GM12891 (cell line): ENCODE measurements around the gene NPHP3.

Experiments used
- PAX5 ChIP-seq: IDR thresholded peaks from 2 replicates; pipeline ENCODE4 v1.6.1; 2011; ENCODE audit warnings: low read length, moderate library complexity, mild to moderate bottlenecking; ENCODE audit not compliant: insufficient read depth, severe bottlenecking
- POLR2A ChIP-seq: IDR thresholded peaks from 2 replicates; pipeline ENCODE4 v1.6.1; 2011; ENCODE audit warnings: low read depth, low read length, control low read depth
- POLR2AphosphoS5 ChIP-seq: IDR thresholded peaks from 2 replicates; pipeline ENCODE4 v1.6.1; 2011; ENCODE audit warnings: low read depth, low read length, control low read depth
- TAF1 ChIP-seq: IDR thresholded peaks from 2 replicates; pipeline ENCODE4 v1.6.1; 2011; ENCODE audit warnings: low read depth, low read length, control low read depth

DNA sequence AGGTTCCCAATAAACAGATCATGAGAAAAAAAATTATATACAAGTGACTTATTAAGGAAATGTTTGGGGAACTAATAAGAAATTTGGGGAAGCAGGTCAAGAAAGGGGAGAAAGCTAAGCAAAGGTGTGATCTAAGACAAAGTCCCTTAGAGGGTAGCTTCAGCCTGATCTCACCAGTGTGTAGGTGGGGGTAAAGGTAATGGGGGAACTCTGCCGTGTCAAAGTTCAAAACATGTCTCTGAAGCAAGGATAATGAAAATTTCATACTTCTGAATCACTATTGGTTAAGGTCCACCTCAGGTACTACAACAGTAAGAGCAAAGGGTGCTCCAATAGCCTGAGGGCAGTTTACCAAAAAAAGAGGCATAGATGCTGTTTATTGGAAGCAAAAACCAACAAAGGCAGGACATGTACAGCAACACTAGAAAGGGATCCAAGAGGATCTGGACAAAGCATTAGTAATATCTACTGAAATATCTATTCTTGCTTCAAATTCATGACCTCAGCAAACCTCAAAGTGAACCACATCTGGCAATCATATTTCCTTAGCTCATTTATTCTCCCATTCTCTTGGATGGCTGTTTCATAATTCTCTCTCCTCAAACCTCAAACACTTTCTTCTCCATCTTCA lies 69.5 kb downstream of the NPHP3 start:
- TF ChIP-seq POLR2A: no peak
- TF ChIP-seq TAF1: no peak
- no peak for TF ChIP-seq PAX5
- TF ChIP-seq POLR2AphosphoS5: no peak
